ENCODE results near the gene VPS54. TPM values are rescaled to one million over a fixed set of nuclear protein-coding genes. Genes with fewer than 3 reads are reported as not detected.
A peak's percentile ranks its signal among the peaks of the same experiment; 100 is the strongest.

Gene VPS54
- total RNA-seq, 1 experiment from 2014 or later: 14.6 TPM

- ChIA-PET CTCF (interaction anchor here (0.6 to 1.5 kb wide), 3 partner anchors 10 to 147 kb away, joined by 3 to 8 read pairs (median 4); no protein-coding TSS in a partner anchor), POLR2A (interaction anchor here (0.6 to 0.7 kb wide), 3 partner anchors 8 to 232 kb away, joined by 3 to 7 read pairs (median 5); no protein-coding TSS in a partner anchor)
- ATAC-seq (no peak), DNase-seq (ENCODE audit: low spot score) (no peak)
- H3K27ac Mint-ChIP-seq: peak overlapping the region; percentile 100
- H3K9me3 Mint-ChIP-seq: no peaks in the 10 kb centered on the region
- H3K4me3 Mint-ChIP-seq: peak overlapping the region; percentile 100
- TF ChIP-seq MYBL2 (CRISPR knock-in tag; IDR thresholded peaks at IDR 0.05) (no peak), ATF1 (CRISPR knock-in tag; IDR thresholded peaks at IDR 0.05) (no peak), GABPB1 (CRISPR knock-in tag; IDR thresholded peaks at IDR 0.05) (no peak), FOXJ3 (CRISPR knock-in tag; IDR thresholded peaks at IDR 0.05; ENCODE audit: borderline replicate concordance) (no peak), FOXP4 (CRISPR knock-in tag; IDR thresholded peaks at IDR 0.05) (no peak), NFYB (CRISPR knock-in tag; conservative IDR thresholded peaks at IDR 0.05; ENCODE audit: low read depth) (no peak), SOX15 (CRISPR knock-in tag; IDR thresholded peaks at IDR 0.05) (no peak), ZNF138 (CRISPR knock-in tag; conservative IDR thresholded peaks at IDR 0.05) (no peak), NFE2L1 (CRISPR knock-in tag; IDR thresholded peaks at IDR 0.05) (no peak), USF1 (CRISPR knock-in tag; IDR thresholded peaks at IDR 0.05) (no peak)
- TF ChIP-seq, protein P1, sequence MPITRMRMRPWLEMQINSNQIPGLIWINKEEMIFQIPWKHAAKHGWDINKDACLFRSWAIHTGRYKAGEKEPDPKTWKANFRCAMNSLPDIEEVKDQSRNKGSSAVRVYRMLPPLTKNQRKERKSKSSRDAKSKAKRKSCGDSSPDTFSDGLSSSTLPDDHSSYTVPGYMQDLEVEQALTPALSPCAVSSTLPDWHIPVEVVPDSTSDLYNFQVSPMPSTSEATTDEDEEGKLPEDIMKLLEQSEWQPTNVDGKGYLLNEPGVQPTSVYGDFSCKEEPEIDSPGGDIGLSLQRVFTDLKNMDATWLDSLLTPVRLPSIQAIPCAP (CRISPR knock-in tag; IDR thresholded peaks at IDR 0.05): no peak
- TF ChIP-seq, protein P2, sequence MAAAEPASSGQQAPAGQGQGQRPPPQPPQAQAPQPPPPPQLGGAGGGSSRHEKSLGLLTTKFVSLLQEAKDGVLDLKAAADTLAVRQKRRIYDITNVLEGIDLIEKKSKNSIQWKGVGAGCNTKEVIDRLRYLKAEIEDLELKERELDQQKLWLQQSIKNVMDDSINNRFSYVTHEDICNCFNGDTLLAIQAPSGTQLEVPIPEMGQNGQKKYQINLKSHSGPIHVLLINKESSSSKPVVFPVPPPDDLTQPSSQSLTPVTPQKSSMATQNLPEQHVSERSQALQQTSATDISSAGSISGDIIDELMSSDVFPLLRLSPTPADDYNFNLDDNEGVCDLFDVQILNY (CRISPR knock-in tag; IDR thresholded peaks at IDR 0.05): no peak
- TF ChIP-seq, protein P3, sequence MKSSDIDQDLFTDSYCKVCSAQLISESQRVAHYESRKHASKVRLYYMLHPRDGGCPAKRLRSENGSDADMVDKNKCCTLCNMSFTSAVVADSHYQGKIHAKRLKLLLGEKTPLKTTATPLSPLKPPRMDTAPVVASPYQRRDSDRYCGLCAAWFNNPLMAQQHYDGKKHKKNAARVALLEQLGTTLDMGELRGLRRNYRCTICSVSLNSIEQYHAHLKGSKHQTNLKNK (CRISPR knock-in tag; IDR thresholded peaks at IDR 0.05): no peak
- H3K36me3 Mint-ChIP-seq: peaks cover 45% of the 10 kb centered on the region
- peaks cover 64% of the 10 kb centered on the region for H3K4me1 Mint-ChIP-seq
- H3K27me3 Mint-ChIP-seq (ENCODE audit: low read depth): no peaks in the 10 kb centered on the region
These were observed 173.4 kb downstream of the VPS54 start for GRCh38 chr2:63845866-63846265.

GRCh38 chr2:63844616-63845015 lies 174.6 kb downstream of the VPS54 start:
- Mint-ChIP-seq H3K36me3 (peaks cover 45% of the 10 kb centered on the region), H3K27ac (peak overlapping the region; percentile 100), H3K4me3 (peak overlapping the region; percentile 100), H3K4me1 (peaks cover 59% of the 10 kb centered on the region), H3K27me3 (ENCODE audit: low read depth) (no peaks in the 10 kb centered on the region), H3K9me3 (no peaks in the 10 kb centered on the region)
- ChIA-PET CTCF (interaction anchor here (0.9 kb wide), 1 partner anchor 24 kb away, joined by 4 read pairs; no protein-coding TSS in a partner anchor), POLR2A (interaction anchor here (0.8 to 2.1 kb wide), 5 partner anchors 11 to 229 kb away, joined by 3 to 5 read pairs (median 3); no protein-coding TSS in a partner anchor)
- no peak for DNase-seq (ENCODE audit: low spot score)
- no peak for ATAC-seq
- TF ChIP-seq, protein P4, sequence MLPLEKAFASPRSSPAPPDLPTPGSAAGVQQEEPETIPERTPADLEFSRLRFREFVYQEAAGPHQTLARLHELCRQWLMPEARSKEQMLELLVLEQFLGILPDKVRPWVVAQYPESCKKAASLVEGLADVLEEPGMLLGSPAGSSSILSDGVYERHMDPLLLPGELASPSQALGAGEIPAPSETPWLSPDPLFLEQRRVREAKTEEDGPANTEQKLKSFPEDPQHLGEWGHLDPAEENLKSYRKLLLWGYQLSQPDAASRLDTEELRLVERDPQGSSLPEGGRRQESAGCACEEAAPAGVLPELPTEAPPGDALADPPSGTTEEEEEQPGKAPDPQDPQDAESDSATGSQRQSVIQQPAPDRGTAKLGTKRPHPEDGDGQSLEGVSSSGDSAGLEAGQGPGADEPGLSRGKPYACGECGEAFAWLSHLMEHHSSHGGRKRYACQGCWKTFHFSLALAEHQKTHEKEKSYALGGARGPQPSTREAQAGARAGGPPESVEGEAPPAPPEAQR (CRISPR knock-in tag; IDR thresholded peaks at IDR 0.05): no peak
- no peak for TF ChIP-seq RELA (CRISPR knock-in tag; IDR thresholded peaks at IDR 0.05; ENCODE audit: borderline replicate concordance)
- no peak for TF ChIP-seq SOX15 (CRISPR knock-in tag; IDR thresholded peaks at IDR 0.05)
- no peak for TF ChIP-seq ZNF121 (CRISPR knock-in tag; IDR thresholded peaks at IDR 0.05)
- TF ChIP-seq TEAD1 (CRISPR knock-in tag; IDR thresholded peaks at IDR 0.05): no peak
- no peak for TF ChIP-seq GRHL2 (CRISPR knock-in tag; IDR thresholded peaks at IDR 0.05; ENCODE audit: insufficient replicate concordance, severe bottlenecking)
- TF ChIP-seq, protein P5, sequence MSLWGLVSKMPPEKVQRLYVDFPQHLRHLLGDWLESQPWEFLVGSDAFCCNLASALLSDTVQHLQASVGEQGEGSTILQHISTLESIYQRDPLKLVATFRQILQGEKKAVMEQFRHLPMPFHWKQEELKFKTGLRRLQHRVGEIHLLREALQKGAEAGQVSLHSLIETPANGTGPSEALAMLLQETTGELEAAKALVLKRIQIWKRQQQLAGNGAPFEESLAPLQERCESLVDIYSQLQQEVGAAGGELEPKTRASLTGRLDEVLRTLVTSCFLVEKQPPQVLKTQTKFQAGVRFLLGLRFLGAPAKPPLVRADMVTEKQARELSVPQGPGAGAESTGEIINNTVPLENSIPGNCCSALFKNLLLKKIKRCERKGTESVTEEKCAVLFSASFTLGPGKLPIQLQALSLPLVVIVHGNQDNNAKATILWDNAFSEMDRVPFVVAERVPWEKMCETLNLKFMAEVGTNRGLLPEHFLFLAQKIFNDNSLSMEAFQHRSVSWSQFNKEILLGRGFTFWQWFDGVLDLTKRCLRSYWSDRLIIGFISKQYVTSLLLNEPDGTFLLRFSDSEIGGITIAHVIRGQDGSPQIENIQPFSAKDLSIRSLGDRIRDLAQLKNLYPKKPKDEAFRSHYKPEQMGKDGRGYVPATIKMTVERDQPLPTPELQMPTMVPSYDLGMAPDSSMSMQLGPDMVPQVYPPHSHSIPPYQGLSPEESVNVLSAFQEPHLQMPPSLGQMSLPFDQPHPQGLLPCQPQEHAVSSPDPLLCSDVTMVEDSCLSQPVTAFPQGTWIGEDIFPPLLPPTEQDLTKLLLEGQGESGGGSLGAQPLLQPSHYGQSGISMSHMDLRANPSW (CRISPR knock-in tag; conservative IDR thresholded peaks at IDR 0.05; ENCODE audit: low read depth): no peak
- no peak for TF ChIP-seq ZNF138 (CRISPR knock-in tag; conservative IDR thresholded peaks at IDR 0.05)

Measured in WTC11 (cell line).